A172 (cell line): ENCODE measurements around the gene CTBS. TPM values are rescaled to one million over a fixed set of nuclear protein-coding genes. Genes with fewer than 3 reads are reported as not detected.
"Not testable (repeated sequence)": the region's sequence is repeated elsewhere in the genome, so short reads cannot be mapped to it uniquely, and the experiment has no call there.

Source experiments
- DNase-seq: peaks from one replicate; pipeline ENCODE4 v3.0.0-alpha.2; 2015; ENCODE audit warnings: low spot score
- total RNA-seq: library from RNA; depleted of rRNA; stranded (reverse); fragments of >200 nt; shearing (Covaris generic); gene quantifications from 2 replicates; pipeline ENCODE4 v1.2.3, GENCODE V29; 2014

CTBS gene
- total RNA-seq, 1 experiment from 2014 or later, result 10.5 TPM

DNA sequence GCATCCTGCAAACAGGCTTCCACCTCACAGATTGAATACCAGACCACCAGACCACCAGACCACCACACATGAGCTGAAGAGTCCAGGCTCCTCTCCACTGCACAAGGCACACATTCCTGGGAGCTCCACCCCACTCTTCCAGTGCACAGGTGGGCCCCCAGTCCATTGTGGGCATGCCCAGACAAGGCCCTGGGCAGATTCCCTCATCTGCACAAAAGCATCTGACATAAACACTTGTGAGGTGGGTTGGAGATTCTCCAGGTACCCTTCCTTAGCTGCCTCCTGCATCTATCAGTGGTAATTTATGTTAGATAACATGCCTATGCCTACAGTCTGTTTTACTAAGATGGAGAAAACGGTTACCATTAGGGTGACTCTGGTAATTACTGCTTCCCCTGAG is 11.6 kb upstream of the CTBS start:
- DNase-seq, result no peak

- no peak for DNase-seq
Measured at GRCh38 chr1:84584126-84584525, 9.9 kb upstream of the CTBS start.

GRCh38 chr1:84583648-84584047 is 9.4 kb upstream of the CTBS start:
- DNase-seq, result no peak

DNA sequence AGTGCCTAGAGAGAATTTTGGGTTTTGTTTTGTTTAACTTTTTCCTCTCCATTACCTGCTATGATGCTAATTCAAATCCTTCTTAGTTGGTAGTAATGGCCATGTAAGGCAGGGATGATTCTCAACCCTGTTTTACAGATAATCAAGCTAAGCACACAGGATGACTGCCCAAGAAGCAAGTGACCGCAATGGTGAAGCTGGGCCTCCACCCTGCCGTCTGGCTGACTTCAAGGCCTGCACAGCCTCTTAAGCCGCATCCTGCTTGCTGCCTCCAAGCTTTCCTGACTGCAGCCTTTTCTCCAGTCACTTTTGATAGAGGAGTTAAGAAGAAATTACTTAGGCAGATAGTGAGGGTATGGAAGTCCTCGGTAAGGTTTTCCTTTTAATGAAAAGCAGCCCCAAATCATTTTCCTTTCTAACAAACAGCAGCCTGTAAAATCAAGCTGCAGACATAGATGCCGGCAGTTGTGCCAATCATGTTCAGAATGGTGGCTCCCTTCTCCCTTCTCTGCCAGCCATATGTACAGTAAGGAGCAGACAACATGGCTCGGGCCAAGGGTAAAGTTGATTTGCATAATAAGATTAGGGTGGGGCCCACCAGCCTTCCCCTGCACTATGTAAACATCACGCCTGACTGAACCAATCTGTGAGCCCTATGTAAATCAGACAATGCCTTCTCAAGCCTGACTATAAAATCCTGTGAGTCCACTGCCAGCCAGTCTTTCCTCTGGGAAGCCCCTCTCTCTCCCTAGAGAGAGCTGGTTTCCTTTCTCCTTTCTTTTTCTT is 8.8 kb upstream of the CTBS start:
- DNase-seq, result no peak

- DNase-seq, result no peak
Measured at GRCh38 chr1:84581648-84582047, 7.4 kb upstream of the CTBS start.

- no peak for DNase-seq
Measured at GRCh38 chr1:84574936-84575335, 696 bp upstream of the CTBS start.

DNA sequence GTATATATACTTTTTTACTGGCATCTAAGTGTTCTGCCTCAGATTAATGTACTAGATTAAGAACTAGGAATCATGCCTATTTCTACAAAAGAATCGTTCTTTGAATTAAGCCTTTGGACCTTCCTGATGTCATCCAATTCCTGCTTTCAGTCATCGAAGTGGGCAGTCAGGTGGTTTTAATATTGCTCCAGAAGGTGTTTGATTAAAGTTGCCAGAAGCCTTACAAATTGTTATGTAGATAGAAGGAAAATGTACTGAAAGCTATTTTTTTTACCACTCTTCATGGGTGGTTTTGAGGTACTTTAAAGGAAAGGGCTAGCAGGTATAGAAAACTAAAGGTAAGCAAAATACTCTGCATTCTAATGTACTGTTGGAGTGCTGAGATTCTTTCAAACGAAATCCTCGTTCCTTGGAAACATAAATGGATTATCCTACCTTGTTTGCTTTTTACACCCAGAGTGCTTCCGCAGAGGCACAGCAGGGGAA is 716 bp downstream of the CTBS start:
- peak; percentile 3 for DNase-seq

GRCh38 chr1:84571150-84571535 is 3.1 kb downstream of the CTBS start:
- DNase-seq, result peak; percentile 5

GRCh38 chr1:84570436-84571149 is 3.6 kb downstream of the CTBS start:
- DNase-seq, result no peak

- DNase-seq, result no peak
Measured at GRCh38 chr1:84569216-84569615, 5.0 kb downstream of the CTBS start.

DNA sequence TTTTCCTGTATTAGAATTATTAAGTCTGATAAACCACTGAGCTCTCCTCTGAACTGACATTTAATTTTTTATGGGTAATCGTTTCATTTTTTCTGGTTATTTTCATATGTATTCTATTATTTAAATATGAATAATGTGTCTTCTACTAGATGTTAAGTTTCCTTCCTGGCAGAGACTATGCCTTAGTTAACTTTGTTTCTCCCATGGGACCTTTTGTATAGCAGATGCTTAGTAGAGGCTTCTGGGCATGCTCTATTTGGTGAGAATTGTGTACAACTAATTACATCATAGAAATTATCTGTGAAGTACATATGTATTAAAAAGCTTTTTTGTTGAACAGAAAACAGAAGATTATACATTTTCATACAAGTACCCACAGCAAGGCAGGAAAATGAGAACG is 23.4 kb downstream of the CTBS start:
- DNase-seq, result no peak

- no peak for DNase-seq
Measured at GRCh38 chr1:84541679-84542078, 32.6 kb downstream of the CTBS start.

DNA sequence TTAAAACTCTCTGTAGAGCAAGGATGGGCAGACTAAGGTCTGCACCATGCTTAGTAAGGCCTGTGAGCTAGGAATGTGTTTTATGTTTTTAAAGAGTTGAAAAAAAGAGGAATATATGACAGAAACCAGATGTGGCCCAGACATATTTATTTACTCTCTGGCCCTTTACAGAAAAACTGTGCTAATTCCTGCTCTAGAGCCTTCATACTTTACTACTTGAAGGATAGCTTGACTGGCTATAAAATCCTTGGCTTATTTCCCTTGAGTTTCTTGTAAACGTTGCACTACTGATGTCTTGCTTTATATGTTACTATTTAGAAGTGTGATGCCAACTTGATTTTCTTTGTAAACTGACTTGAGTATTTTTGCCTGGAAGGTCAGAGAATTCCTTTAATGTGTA is 33.5 kb downstream of the CTBS start:
- no peak for DNase-seq

DNA sequence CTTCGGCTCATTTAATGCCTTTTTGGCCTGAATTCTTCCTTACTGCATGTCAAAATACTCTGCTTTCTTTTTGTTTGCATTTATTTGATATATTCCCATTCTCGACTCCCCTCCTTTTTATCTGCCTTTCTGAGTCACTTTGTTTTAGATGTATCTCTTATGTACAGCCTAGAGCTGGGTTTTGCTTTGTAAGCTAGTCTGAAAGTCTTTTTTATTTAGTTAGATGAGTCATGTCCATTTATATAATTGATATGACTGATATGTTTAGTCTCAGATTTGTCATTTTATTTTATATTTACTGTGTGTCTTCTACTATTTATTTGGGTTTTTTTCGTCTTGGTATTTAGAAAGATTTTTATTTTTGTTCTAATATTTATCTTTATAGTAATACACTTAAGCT is 34.3 kb downstream of the CTBS start:
- DNase-seq, result peak; percentile 14

- no peak for DNase-seq
Measured at GRCh38 chr1:84538599-84538998, 35.6 kb downstream of the CTBS start.

DNA sequence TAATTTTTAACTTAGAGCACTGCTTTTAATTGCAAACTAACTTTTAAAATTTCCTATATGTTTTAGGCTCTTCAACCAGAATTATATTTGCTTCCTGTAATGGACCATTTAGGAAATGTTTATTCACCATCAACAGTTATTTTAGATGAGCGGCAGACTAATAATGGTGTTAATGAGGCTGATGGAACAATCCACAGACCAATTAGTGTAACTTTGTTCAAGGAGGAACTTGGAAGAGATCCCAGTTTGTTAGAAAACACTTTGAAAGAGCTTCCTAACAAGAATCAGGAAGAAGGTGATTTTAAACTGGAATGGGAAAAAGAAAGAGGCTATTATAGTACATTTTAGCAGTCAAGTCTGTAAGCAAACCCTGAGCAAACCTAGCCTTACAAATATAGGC is 48.5 kb downstream of the CTBS start:
- DNase-seq, result no peak

GRCh38 chr1:84524590-84524989 is 49.6 kb downstream of the CTBS start:
- DNase-seq, result no peak

GRCh38 chr1:84510668-84511067 is 63.6 kb downstream of the CTBS start:
- DNase-seq, result no peak

DNA sequence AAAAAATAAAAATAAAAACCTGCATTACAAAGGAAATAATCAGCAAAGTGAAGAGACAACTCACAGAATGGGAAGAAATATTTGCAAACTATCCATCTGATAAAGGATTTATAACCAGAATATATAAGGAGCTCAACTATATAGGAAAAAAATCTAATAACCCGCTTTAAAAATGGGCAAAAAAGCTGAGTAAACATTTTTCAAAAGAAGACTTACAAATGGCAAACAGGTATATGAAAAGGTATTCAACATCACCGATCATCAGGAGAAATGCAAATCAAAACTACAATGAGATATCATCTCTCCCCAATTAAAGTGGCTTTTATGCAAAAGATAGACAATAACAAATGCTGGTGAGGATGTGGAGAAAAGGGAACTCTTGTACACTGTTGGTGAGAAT is 64.1 kb downstream of the CTBS start:
- DNase-seq, result no peak

DNA sequence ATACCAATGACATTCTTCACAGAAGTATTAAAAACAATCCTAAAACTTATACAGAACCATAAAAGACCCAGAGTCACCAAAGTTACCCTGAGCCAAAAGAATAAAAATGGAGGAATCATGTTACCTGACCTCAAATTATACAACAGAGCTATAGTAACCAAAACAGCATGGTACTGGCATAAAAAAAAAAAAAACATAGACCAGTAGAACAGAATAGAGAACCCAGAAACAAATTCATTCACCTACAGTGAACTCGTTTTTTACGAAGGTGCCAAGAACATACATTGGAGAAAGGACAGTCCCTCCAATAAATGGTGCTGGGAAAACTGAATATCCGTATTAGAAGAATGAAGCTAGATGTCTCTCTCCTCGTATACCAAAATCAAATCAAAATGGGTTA is 65.2 kb downstream of the CTBS start:
- DNase-seq, result no peak

GRCh38 chr1:84508510-84508909 is 65.7 kb downstream of the CTBS start:
- no peak for DNase-seq

- DNase-seq, result not testable (repeated sequence)
Measured at GRCh38 chr1:84507887-84508286, 66.4 kb downstream of the CTBS start.

DNA sequence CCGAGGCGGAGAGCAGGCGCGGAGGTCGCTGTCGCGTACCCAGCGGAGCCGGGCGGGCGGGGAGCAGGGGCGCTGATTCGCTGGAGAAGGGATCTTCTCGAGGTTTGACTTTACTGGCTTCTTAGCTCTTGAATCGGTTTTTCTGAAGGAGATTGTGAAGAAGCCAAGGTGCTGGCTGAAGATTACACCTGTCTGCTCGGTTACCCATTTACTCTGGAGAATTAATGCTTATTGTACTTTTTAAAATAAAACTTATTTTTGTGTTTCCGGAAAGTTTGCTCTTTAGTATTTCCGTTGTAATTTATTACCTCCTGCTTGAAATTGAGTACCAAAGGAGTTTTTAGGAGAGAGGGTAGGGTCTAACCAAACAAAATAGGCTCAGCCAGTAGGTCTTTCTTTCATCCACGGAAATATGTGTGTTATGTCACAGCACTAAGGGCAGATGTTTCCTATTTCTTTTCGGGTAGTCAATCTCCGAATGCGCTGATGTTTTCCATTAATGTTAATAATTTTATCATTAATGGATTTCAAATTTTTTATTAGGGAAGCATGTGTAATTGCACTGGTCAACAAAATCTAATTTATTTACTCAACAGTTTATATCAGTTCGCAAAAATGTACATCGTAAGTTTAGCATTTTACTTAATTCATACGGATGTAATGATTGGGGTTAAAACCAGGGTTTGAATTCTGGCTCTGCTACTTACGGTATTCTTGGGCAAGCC is 67.3 kb downstream of the CTBS start:
- DNase-seq, result no peak
